ENCODE measurements around the gene OVAAL.
"Not testable (repeated sequence)": the region's sequence is repeated elsewhere in the genome, so short reads cannot be mapped to it uniquely, and the experiment has no call there.

OVAAL gene

DNA sequence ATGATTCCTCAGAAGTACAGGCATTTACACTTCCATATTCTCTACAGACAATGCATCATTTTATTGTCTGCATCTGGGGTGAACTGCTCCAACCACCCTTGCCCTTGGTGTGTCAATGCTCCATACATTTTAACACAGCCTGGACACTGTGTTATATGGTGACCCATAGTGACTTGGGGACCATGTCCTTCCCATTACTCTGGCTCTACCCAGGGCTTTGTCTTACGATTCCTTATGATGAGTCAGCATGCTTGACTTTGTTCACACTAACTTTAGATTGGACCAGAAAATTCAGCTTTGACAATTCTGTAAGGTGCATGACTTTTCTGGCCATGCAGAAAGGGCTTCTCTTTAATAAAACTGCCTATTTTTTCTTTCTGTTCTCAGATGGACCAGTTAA, 6.8 kb upstream of the OVAAL start:
- Histone ChIP-seq H3K79me1 (ENCODE audit: low read length) (no peaks in the 10 kb centered on the region), H3K4ac (ENCODE audit: low read depth, low read length) (no peak overlapping the region), H3K4me1 (ENCODE audit: control insufficient read depth in 1 of 2, insufficient read depth in 2 of 2, low read length in 2 of 2) (no peaks in the 10 kb centered on the region), H4K12ac (ENCODE audit: low read depth, low read length) (no peak overlapping the region), H3K79me2 (ENCODE audit: control insufficient read depth, insufficient read depth, low read length, poor library complexity) (no peaks in the 10 kb centered on the region), H2AFZ (ENCODE audit: insufficient read depth, low read length, poor library complexity) (no peak overlapping the region), H3K4me2 (ENCODE audit: low read length) (no peak overlapping the region), H3K27ac (ENCODE audit: low read depth, low read length) (no peak overlapping the region), H4K8ac (ENCODE audit: low read depth, low read length) (no peak overlapping the region), H3K36me3 (ENCODE audit: control insufficient read depth in 1 of 2, insufficient read depth in 2 of 2, low read length in 2 of 2) (no peaks in the 10 kb centered on the region), H3K9me3 (ENCODE audit: insufficient read depth, low read depth, low read length) (no peaks in the 10 kb centered on the region), H2AK5ac (ENCODE audit: low read length) (peak overlapping the region; percentile 47), H3K18ac (ENCODE audit: low read length) (no peak overlapping the region), H4K91ac (ENCODE audit: low read depth, low read length) (no peak overlapping the region), H2BK5ac (ENCODE audit: low read depth, low read length, poor library complexity) (no peak overlapping the region), H3K9ac (ENCODE audit: low read length) (no peak overlapping the region), H2BK120ac (ENCODE audit: insufficient read depth, low read length, poor library complexity) (no peak overlapping the region), H2BK12ac (ENCODE audit: low read length) (no peak overlapping the region), H3K23ac (ENCODE audit: low read length) (no peak overlapping the region), H3K27me3 (ENCODE audit: insufficient read depth, low read length) (no peaks in the 10 kb centered on the region), H3K4me3 (ENCODE audit: low read depth, low read length) (no peak overlapping the region), H3K14ac (ENCODE audit: low read length) (no peak overlapping the region)
- no CpG with 5 or more reads among the region's 1 CpG for WGBS (ENCODE audit: extremely low coverage, insufficient coverage, insufficient read length)
- no peak for DNase-seq

DNA sequence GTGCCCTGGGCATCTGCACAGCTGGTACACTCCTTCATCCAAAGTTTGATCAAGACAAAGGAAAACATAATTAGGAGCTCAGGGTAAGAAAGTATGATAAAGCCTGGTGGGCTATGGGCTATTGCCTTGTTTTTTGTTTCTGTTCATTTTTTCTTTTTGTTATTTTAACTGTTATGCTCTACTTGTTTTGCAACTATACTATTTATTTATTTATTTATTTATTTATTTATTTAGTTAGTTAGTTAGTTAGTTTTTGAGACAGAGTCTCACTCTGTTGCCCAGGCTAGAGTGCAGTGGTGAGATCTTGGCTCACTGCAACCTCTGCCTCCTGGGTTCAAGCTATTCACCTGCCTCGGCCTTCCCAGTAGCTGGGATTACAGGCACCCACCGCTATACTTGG, 5.7 kb upstream of the OVAAL start:
- H3K4me1 ChIP-seq (ENCODE audit: control insufficient read depth in 1 of 2, insufficient read depth in 2 of 2, low read length in 2 of 2); H3K4me3 ChIP-seq (ENCODE audit: low read depth, low read length); H3K9me3 ChIP-seq (ENCODE audit: insufficient read depth, low read depth, low read length); H3K4me2 ChIP-seq (ENCODE audit: low read length); H3K18ac ChIP-seq (ENCODE audit: low read length); H4K12ac ChIP-seq (ENCODE audit: low read depth, low read length); H3K14ac ChIP-seq (ENCODE audit: low read length); H2BK120ac ChIP-seq (ENCODE audit: insufficient read depth, low read length, poor library complexity); H3K36me3 ChIP-seq (ENCODE audit: control insufficient read depth in 1 of 2, insufficient read depth in 2 of 2, low read length in 2 of 2); DNase-seq; H3K79me2 ChIP-seq (ENCODE audit: control insufficient read depth, insufficient read depth, low read length, poor library complexity); H3K27ac ChIP-seq (ENCODE audit: low read depth, low read length); H4K8ac ChIP-seq (ENCODE audit: low read depth, low read length); H3K23ac ChIP-seq (ENCODE audit: low read length); H2AK5ac ChIP-seq (ENCODE audit: low read length); H2BK12ac ChIP-seq (ENCODE audit: low read length); H2BK5ac ChIP-seq (ENCODE audit: low read depth, low read length, poor library complexity); H3K4ac ChIP-seq (ENCODE audit: low read depth, low read length); H3K27me3 ChIP-seq (ENCODE audit: insufficient read depth, low read length); H3K9ac ChIP-seq (ENCODE audit: low read length); H2AFZ ChIP-seq (ENCODE audit: insufficient read depth, low read length, poor library complexity); H4K91ac ChIP-seq (ENCODE audit: low read depth, low read length); H3K79me1 ChIP-seq (ENCODE audit: low read length): not testable (repeated sequence)
- WGBS (ENCODE audit: extremely low coverage, insufficient coverage, insufficient read length), result no CpG with 5 or more reads among the region's 2 CpGs

DNA sequence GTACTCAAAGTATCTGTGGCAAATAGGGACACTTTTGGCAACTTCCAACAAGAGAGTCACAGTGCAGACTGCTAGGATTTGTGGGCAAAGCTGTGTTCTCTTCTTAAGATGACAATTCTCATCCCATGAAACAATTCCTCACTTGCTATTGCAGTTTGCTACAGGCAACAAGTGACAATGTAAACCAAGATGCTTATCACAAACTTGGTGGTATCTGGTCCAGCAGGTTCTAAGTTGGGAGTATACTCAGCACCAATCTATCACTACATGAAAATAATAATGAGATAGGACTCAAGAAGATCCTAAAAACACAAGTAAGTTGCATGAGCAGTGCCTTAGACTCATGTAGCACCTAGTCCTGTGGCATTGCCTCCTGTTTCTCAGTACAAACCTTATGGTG, 3.4 kb upstream of the OVAAL start:
- Histone ChIP-seq H3K36me3 (ENCODE audit: control insufficient read depth in 1 of 2, insufficient read depth in 2 of 2, low read length in 2 of 2) (no peaks in the 10 kb centered on the region), H3K27me3 (ENCODE audit: insufficient read depth, low read length) (no peaks in the 10 kb centered on the region), H4K12ac (ENCODE audit: low read depth, low read length) (no peak overlapping the region), H3K79me2 (ENCODE audit: control insufficient read depth, insufficient read depth, low read length, poor library complexity) (no peaks in the 10 kb centered on the region), H3K4me2 (ENCODE audit: low read length) (no peak overlapping the region), H3K9ac (ENCODE audit: low read length) (no peak overlapping the region), H2AFZ (ENCODE audit: insufficient read depth, low read length, poor library complexity) (no peak overlapping the region), H2BK5ac (ENCODE audit: low read depth, low read length, poor library complexity) (no peak overlapping the region), H3K4ac (ENCODE audit: low read depth, low read length) (no peak overlapping the region), H3K27ac (ENCODE audit: low read depth, low read length) (no peak overlapping the region), H3K18ac (ENCODE audit: low read length) (no peak overlapping the region), H3K4me3 (ENCODE audit: low read depth, low read length) (no peak overlapping the region), H4K8ac (ENCODE audit: low read depth, low read length) (no peak overlapping the region), H4K91ac (ENCODE audit: low read depth, low read length) (no peak overlapping the region), H2BK12ac (ENCODE audit: low read length) (no peak overlapping the region), H3K23ac (ENCODE audit: low read length) (no peak overlapping the region), H3K14ac (ENCODE audit: low read length) (no peak overlapping the region), H3K9me3 (ENCODE audit: insufficient read depth, low read depth, low read length) (no peaks in the 10 kb centered on the region), H2BK120ac (ENCODE audit: insufficient read depth, low read length, poor library complexity) (no peak overlapping the region), H2AK5ac (ENCODE audit: low read length) (no peak overlapping the region), H3K4me1 (ENCODE audit: control insufficient read depth in 1 of 2, insufficient read depth in 2 of 2, low read length in 2 of 2) (no peaks in the 10 kb centered on the region), H3K79me1 (ENCODE audit: low read length) (no peaks in the 10 kb centered on the region)
- DNase-seq, result peak in 1 of 2 donors; percentile 81

DNA sequence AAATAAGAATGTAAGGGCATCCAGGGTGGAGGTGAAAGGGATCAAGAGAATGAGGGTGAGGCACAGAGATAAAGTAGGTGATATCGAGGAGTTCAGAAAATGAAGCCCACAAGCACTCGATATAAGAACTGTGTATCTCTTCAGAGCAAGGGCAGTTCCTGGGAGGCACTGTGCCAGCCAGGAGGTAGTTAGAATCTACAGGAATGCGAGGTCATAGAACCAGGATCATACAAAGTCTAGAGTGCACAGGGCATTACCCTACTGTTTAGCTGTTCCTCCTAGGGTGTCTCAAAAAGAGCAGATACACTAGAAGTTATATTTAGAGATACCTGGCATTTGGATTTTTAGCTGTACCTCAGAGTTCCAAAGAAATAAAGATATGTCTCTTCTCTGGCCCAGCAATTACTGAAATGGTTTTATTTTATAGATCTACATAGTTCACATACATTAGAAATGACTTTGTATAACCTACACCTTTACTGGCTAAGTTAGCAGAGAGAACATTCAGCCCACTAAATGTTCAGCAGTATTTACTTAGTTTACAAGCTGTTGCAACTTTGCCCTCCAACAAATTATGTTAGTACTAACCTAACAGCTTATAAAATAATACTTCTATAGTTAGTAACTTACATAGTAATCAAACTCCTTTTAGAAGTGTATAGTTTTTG, 1.6 kb downstream of the OVAAL start:
- H3K27me3 ChIP-seq (ENCODE audit: insufficient read depth, low read length), result no peaks in the 10 kb centered on the region
- no peak overlapping the region for H3K9ac ChIP-seq (ENCODE audit: low read length)
- no peaks in the 10 kb centered on the region for H3K79me2 ChIP-seq (ENCODE audit: control insufficient read depth, insufficient read depth, low read length, poor library complexity)
- no peaks in the 10 kb centered on the region for H3K36me3 ChIP-seq (ENCODE audit: control insufficient read depth in 1 of 2, insufficient read depth in 2 of 2, low read length in 2 of 2)
- H3K4me1 ChIP-seq (ENCODE audit: control insufficient read depth in 1 of 2, insufficient read depth in 2 of 2, low read length in 2 of 2), result peaks cover 2 to 3% of the 10 kb centered on the region in 2 experiments
- H4K8ac ChIP-seq (ENCODE audit: low read depth, low read length), result no peak overlapping the region
- no peaks in the 10 kb centered on the region for H3K9me3 ChIP-seq (ENCODE audit: insufficient read depth, low read depth, low read length)
- no peak overlapping the region for H2AFZ ChIP-seq (ENCODE audit: insufficient read depth, low read length, poor library complexity)
- DNase-seq, result no peak
- no peak overlapping the region for H2AK5ac ChIP-seq (ENCODE audit: low read length)
- H3K4me3 ChIP-seq (ENCODE audit: low read depth, low read length), result no peak overlapping the region
- H3K79me1 ChIP-seq (ENCODE audit: low read length), result no peaks in the 10 kb centered on the region
- no peak overlapping the region for H2BK12ac ChIP-seq (ENCODE audit: low read length)
- H3K14ac ChIP-seq (ENCODE audit: low read length), result no peak overlapping the region
- H3K27ac ChIP-seq (ENCODE audit: low read depth, low read length), result no peak overlapping the region
- no peak overlapping the region for H3K4ac ChIP-seq (ENCODE audit: low read depth, low read length)
- H2BK5ac ChIP-seq (ENCODE audit: low read depth, low read length, poor library complexity), result no peak overlapping the region
- no peak overlapping the region for H2BK120ac ChIP-seq (ENCODE audit: insufficient read depth, low read length, poor library complexity)
- no peak overlapping the region for H4K12ac ChIP-seq (ENCODE audit: low read depth, low read length)
- no peak overlapping the region for H3K4me2 ChIP-seq (ENCODE audit: low read length)
- H3K23ac ChIP-seq (ENCODE audit: low read length), result no peak overlapping the region
- H3K18ac ChIP-seq (ENCODE audit: low read length), result no peak overlapping the region
- no peak overlapping the region for H4K91ac ChIP-seq (ENCODE audit: low read depth, low read length)
- no CpG with 5 or more reads among the region's 3 CpGs for WGBS (ENCODE audit: extremely low coverage, insufficient coverage, insufficient read length)

Measured in trophoblast cell (in vitro differentiated cells and primary cell).